Activated CD4-positive, CD25-positive, alpha-beta regulatory T cell treated with anti-CD3 and anti-CD28 coated beads, Interleukin-2, amount 50 U/mL, for 16 hours (primary cell): ENCODE results near the gene SFTPB.

Experiments
- DNase-seq: peaks from one replicate; pipeline ENCODE4 v3.0.0-alpha.2; 2020; ENCODE audit warnings: low read depth, low spot score

SFTPB gene

DNA sequence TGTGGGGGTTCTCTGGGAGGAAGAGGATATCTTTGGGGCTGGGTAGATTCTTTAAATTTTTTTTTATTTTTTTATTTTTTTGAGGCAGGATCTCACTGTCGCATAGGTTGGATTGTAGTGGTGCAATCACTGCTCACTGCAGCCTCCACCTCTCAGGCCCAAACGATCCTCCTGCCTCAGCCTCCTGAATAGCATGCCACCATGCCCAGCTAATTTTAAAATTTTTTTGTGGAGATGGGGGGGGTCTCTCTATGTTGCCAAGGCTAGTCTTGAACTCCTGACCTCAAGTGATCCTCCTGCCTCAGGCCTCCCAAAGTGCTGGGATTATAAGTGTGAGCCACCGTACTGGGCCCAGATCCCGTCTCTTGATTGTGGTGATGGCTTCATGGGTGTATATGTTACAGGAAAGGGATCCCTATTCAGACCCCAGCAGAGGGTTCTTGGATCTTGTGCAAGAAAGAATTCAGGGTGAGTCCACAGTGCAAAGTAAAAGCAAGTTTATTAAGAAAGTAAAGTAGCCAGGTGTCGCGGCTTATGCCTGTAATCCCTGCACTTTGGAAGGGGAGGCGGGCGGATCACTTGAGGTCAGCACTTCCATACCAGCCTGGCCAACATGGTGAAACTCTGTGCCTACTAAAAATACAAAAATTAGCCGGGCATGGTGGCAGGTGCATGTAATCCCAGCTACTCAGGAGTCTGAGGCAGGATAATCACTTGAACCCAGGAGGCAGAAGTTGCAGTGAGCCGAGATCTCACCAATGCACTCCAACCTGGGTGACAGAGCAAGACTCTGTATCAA is 54.1 kb downstream of the SFTPB start:
- DNase-seq = no peak

DNA sequence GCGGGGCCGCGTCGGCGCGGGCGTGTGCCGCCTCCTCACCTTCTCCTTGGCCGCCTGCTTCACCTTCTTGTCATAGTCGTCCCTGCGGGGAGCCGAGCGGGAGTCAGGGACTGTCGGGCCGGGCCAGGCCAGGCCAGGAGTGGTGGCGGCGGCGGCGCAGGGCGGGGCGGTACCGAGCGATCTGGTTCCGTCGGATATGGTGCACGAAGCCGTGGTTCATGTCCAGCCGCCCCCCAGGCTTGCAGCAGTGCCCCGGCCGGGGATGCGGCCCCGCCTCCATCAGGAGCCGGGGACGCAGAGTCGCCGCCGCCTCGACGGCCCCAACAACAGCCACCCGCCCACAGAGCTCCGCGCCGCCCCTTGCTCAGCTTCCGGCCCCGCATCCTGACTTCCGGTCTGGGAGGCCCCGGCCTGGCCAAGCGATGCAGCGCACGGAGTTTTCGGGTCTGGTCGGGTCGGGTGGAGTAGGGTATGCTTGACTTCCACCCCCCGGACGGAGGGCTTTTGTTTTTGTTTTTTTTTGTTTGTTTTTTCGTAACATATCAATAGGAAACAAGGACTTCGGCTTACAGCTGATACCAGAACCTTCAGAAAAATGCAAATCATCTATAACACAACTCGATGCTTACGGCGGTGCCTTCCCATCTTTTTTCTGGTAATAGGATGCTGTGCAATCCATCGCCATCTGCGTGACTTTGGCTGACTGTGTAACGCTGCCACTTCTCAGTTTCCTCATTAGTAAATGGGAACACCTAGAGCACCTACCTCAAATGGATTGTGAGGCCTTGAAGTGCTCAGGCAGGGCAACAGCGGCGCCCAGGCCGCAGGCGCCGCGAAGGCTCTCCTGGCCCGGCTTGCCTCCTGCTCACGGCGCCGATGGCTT is 56.1 kb downstream of the SFTPB start, which contains the start of gene C2orf68:
TSS of gene C2orf68 (minus strand) at position 362 of the 883 bp plus-strand sequence. CDS start at position 280, 82 bp downstream.
- DNase-seq = peak; percentile 65

DNA sequence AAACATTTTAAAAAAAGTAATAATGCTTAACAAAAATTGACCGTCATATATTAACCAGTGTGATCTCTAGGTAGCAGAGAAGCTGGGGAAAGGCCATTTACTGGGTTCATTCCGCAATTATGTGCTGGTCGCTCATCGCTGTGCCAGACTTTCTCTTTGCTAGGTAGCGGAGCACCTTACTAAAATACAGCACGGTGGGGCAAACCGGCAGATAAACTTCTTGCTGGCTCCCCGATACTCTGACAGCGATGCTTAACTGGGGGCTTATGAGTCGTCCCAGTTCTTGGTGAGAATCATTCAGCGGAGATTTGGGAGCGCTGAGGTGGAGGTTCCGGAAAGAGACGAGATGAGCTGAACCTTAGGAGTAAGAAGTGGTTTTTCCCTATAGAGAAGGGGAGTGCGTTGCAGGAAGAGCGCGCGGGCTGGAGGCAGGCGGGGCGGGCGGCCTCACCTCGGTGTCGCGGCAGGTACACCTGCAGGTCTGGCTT is 56.7 kb downstream of the SFTPB start:
- DNase-seq = no peak
